CD4-positive, alpha-beta T cell treated with Interleukin-12 subunit alpha and Interleukin-12 subunit beta, for 1 hour (primary cell): ENCODE data around the gene DLL3.

Experiments used
- DNase-seq: peaks from one replicate; pipeline ENCODE4 v3.0.0-alpha.2; 2020

The DLL3 gene

DNA sequence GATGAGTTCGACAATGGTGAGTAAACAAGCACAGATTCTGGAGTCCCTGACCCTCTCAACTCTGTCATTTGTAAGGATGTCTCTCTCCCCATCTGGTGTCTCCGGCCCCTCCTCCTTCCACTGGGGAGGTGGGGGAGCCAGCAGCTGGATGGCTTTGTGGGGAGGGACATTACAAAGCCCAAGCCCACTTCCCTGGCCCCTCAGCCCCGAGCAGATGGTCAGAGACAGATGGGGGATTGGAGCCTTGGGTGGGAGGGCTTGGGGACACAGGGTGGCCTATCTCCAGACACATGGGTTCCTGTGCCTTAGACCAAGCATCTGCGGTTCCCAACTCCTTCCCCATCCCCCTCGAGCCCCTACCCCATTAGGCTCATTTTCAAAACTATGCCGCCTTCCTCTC is 15.6 kb upstream of the DLL3 start:
- no peak for DNase-seq

DNA sequence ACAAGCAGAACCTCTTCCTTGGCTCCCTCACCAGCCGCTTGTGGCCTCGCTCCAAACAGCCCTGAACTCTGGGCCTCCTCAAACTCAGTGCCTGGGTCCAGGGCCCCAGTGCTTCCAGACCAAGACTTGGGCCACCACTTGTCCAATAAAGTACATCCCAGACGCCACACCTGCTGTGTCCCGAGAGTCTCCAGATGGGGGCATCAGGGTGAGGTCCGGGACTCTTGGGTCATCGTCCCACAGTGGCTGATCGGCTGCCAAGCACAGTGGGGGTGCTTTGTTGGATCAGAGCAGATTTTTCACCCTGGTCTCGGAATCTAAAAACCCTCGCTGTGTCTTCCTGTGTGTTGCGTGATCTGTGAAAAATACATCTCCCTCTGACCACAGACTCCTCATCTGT is 9.0 kb upstream of the DLL3 start:
- no peak for DNase-seq

DNA sequence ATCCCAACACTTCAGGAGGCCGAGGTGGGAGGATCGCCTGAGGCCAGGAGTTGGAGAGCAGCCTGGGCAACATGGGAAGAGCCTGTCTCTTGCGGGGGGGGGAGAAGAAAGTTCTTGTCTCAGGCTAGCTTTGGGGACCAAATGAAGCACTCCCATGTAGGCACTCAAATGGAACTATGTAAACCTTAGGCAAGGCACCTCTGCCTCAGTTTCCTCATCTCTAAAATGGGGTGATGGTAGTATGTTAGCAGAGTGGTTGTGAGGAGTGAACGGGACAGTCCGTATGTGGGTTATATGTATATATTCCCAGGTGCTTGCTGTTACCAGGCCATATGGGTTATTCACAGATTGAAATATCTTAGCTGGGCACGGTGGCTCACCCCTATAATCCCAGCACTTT is 6.5 kb upstream of the DLL3 start:
- no peak for DNase-seq

DNA sequence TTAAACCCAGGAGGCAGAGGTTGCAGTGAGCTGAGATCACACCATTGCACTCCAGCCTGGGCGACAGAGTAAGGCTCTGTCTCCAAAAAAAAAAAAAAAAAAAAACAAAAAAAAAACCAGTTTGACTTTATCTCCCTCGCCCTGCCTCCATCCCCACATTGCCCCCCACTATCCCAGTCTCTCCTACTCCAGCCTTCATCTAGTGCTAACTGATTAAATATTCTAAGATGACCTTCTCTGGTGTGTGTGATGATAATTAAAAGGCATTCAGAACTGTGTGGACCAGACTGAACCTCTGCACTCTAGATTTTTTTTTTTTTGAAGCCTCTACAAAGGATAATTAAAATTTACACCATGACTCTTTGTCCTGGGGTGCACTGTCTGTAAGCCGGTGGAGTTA is 6.0 kb upstream of the DLL3 start:
- no peak for DNase-seq

DNA sequence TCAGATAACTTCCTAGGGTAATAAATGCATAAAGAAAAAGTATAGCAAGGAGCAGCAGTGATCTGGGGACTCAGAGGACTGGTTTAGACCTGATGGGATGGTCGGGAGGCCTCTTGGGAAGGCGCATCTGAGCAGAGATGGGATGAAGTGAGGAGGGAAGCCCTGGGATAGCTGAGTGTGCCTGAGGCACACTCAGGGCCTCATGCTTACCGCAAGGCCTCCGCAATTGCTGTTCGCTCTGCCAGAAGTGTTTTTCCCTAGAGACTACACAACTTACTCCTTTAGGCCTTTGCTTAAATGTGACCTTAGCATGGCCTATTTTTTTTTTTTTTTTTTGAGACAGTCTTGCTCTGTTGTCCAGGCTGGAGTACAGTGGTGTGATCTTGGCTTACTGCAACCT is 4.1 kb upstream of the DLL3 start:
- DNase-seq: no peak

DNA sequence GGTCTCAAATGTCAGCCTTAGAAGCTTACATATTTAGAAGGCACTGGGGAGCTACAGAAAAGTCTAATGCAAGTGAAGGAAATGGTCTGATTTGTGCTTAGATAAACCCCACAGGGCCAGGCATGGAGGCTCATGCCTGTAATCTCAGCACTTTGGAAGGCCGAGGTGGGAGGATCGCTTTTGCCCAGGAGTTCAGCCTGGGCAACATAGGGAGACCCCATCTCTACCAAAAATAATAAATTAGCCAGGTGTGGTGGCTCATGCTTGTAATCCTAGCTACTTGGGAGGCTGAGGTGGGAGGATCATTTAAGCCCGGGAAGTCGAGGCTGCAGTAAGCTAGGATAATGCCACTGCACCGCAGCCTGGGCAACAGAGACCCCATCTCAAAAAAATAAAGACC is 2.7 kb upstream of the DLL3 start:
- no peak for DNase-seq

DNA sequence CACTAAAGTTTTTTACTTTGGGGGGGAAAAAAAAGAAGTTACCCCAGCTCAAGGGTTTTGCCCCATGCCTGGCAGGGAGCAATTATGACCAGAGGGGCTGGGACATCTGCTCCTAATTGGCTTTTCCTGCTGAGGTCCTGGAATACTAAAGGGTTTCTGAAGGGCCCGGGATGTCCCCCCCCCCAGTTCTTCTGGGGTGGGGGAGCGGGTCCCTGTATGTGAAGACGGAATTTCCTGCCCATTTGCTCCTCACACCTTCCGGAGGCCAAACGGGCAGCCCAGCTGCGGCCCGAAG is 1.1 kb upstream of the DLL3 start:
- no peak for DNase-seq

DNA sequence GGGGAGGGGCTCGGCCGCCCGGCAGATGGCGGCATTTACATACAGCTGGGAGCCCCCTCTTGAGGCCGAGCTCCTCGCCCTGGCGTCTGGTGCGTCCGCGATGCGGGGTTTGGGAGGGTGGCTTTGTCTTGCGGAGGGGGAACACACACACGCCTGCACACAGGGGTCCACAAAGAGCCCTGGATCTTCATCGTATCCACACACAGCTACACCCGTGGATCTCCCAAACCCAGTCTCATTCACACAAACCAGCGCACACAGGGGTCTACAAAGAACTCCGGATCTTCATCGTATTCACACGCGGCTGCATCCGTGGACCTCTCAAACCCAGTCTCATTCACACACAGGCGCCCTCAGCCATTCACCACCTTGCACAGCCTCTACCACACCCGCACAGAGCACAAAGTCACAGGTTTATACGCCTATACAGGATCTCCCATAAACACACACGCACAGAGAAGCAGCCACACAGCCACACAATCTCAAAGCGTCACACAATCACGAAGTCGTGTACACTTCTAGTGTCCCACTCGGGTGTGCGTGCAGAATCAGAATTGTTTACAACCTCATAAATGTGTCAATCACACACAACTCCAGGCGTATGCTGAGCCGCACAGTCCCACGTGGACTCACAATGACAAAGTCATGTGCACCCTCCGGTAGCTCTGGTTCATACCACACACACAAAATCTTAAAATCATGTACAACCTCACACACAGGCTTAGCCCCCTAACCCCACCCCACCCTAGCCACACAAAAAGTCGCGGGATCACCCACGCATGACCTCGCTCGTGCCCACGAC is 550 bp upstream of the DLL3 start:
- DNase-seq: no peak

DNA sequence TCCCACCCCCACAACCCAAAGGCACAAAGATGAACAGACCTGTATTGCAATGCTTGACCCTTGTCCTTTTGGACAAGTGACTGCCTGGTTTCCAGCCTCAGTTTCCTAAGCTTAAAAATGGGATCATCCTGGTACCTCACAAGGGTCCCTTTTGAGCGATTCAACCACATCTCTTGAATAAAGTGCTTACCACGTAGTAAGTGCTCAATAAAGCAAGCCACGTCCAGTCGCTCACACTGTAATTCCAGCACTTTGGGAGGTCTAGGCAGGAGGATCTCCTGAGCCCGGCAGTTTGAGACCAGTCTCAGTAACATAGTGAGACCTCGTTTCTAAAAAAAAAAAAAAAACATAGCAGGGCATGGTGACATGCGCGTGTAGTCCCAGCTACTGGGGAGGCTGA is 1.2 kb downstream of the DLL3 start:
- DNase-seq: no peak

DNA sequence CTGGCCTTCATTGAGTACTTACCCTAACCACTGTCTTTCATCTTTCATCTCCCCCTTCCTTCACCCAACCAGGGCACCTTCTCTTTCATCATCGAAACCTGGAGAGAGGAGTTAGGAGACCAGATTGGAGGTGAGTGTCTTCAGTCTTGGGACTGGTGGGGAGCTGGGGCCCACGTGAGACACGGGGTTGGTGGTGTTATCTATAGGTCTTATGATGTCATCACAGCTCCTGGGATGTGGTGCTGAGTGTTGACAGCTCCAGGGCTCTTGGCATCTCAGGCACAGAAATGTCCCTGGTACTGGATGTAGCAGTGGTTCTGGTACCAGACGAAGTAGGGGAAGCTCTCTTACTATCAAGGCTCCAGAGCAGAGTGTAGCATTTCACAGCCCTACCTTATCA is 1.8 kb downstream of the DLL3 start:
- DNase-seq: no peak

DNA sequence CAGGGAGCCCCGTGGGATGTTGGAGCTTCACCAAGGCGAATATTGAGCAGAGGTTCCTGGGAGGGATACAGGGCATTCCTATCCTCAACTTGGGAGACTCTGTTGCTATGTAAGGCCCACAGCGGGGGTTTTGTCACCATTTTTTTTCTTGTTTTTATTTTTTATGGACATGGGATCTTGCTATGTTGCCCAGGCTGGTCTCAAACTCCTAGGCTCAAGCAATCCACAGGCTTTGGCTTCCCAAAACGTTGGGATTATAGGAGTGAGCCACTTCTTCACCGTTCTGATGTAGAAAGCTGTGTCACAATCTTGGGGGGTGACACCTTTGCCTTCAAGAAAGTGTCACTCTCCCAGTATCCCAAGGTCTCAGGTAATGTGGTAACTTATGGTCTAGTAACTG is 2.6 kb downstream of the DLL3 start:
- DNase-seq: no peak

DNA sequence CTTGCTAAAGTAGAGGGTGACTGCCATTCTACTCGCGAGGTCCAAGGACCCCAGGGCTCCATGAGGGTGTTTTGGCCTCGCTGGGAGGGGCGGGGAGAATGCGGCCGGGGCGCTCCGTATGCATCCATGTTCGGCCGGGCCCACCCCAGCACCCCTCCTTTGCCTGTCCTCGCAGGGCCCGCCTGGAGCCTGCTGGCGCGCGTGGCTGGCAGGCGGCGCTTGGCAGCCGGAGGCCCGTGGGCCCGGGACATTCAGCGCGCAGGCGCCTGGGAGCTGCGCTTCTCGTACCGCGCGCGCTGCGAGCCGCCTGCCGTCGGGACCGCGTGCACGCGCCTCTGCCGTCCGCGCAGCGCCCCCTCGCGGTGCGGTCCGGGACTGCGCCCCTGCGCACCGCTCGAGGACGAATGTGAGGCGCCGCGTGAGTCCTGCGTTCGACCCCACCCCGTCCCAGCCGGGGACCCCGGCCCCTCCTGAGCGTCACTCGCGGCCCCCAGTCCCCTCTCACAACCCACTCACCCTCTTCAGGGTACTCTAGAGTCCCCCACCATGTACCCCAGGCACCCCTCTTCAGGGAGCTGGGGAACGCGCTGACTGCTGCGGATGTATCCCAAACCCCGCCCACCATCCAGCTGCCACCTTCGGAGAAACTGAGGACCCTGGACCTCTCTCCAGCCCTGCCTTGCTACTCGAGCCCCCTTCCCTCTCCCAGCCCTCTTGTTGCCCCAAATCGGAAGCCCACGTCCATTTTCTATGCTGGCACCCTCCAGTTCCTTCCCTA is 4.1 kb downstream of the DLL3 start:
- peak; percentile 82 for DNase-seq

DNA sequence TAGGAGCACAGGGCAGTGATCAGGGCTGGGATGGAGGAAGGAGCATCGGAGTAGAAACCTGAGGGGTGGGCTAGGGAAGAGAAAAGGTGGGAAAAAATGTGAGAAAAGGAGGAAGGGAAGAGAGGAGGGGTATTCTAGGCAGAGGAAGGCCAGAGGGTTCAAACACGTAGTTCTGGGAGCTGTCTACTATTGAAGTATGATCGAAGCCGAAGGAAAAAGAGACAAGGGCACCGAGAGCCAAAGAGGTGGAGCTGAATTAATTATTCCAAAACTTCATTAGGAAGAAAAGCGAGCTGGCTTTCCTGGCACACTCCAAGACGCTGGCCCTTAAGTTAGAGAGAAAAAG is 7.8 kb downstream of the DLL3 start:
- DNase-seq: no peak

DNA sequence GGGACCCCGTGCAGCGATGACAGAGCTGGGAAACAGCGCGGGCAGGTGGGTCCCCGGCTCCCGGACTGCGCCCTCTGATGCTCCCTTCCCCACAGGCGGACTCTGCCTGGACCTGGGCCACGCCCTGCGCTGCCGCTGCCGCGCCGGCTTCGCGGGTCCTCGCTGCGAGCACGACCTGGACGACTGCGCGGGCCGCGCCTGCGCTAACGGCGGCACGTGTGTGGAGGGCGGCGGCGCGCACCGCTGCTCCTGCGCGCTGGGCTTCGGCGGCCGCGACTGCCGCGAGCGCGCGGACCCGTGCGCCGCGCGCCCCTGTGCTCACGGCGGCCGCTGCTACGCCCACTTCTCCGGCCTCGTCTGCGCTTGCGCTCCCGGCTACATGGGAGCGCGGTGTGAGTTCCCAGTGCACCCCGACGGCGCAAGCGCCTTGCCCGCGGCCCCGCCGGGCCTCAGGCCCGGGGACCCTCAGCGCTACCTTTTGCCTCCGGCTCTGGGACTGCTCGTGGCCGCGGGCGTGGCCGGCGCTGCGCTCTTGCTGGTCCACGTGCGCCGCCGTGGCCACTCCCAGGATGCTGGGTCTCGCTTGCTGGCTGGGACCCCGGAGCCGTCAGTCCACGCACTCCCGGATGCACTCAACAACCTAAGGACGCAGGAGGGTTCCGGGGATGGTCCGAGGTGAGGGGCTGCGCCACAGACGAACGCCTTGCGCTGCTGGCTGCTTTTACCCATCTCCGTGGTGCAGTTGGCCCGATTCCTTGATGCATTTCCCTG is 8.4 kb downstream of the DLL3 start:
- peak; percentile 66 for DNase-seq

DNA sequence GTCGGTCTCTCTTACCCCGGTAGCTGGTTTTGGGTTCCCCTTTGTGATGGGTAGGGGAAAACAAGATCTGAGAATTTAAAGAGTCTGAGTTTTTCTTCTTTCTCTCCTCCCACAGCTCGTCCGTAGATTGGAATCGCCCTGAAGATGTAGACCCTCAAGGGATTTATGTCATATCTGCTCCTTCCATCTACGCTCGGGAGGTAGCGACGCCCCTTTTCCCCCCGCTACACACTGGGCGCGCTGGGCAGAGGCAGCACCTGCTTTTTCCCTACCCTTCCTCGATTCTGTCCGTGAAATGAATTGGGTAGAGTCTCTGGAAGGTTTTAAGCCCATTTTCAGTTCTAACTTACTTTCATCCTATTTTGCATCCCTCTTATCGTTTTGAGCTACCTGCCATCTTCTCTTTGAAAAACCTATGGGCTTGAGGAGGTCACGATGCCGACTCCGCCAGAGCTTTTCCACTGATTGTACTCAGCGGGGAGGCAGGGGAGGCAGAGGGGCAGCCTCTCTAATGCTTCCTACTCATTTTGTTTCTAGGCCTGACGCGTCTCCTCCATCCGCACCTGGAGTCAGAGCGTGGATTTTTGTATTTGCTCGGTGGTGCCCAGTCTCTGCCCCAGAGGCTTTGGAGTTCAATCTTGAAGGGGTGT is 9.1 kb downstream of the DLL3 start:
- no peak for DNase-seq

DNA sequence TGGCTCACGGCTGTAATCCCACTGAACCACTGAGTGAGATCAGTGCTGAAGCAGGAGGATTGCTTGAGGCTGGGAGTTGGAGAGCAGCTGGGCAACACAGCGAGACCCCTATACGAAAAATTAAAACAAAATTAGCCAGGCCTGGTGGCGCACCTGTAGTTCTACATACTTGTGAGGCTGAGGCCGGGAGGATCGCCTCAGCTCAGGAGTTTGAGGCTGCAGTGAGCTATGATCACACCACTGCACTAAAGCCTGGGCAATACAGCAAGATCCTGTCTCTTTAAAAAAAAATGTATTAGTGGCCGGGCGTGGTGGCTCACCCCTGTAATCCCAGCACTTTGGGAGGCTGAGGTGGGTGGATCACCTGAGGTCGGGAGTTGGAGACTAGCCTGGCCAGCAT is 9.9 kb downstream of the DLL3 start:
- DNase-seq: no peak

DNA sequence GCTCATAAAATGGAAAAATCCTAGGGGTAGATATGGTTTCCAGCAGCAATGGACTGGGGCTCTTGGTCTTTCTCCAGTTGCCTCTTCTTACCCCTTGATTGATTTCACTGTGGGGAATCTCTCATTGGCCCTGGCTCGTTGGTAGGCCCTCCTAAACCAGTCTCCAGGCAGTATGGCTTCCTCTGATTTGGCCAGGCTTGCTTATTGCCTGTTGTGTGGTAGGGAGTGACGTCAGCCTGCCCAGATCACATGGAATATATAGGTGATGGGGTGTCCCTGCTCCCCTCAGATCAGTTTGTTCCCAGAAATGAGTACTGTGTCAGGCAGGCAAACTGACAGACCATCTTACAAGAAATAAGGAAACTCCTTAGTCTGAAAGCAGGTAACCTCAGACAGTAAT is 10.5 kb downstream of the DLL3 start:
- DNase-seq: no peak

DNA sequence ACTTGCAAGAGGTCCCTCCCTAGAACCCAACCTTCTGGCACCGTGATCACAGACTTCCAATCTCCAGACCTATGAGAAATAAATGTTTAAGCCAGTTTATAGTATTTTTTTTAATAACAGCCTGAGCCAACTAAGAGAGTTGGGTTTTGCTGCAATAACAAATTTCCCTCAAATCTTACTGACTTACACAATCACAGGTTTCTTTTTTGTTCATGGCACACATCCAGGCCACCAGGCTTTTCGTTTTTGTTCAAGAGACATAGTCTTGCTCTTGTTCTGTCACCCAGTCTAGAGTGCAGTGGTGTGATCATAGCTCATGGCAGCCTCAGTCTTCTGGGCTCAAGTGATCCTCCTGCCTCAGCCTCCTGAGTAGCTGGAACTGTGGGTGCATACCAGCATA is 14.2 kb downstream of the DLL3 start:
- DNase-seq: no peak

DNA sequence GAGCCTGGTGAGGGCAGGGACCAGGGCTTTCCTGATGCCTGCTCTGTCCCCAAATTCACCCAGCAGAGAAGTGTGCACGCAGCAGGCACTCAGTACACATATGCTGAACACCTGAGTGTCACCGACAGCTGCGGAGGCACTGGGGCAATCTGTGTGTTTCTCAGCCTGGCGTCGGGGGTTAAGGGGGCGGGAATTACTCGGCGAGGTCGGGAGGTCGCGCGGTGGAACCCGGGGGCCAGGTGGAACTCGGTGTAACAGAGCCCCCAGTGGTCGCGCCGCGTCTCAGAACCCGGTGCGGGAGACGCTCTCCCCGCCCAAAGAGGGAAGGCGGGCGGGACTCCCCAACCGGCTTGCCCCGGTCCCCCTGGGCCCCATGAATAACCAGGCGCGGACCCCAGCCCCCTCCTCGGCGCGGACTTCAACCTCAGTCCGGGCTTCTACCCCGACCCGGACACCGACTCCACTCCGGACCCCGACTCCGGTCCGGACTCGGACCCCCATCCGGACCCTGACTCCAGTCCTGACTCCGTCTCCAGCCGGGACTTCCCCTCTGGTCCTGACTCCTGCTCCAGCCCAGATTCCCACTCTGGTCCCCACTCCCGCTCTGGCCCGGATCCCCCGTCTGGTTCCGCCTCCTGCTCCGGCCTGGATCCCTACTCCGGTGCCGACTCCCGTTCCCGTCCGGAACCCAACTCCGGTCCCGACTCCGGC is 16.2 kb downstream of the DLL3 start, which contains the start of gene SELENOV:
Gene SELENOV, plus strand, starts transcription at position 300 of the 711 bp plus-strand sequence. Its CDS starts 74 bp downstream, at position 374.
- peak; percentile 15 for DNase-seq

DNA sequence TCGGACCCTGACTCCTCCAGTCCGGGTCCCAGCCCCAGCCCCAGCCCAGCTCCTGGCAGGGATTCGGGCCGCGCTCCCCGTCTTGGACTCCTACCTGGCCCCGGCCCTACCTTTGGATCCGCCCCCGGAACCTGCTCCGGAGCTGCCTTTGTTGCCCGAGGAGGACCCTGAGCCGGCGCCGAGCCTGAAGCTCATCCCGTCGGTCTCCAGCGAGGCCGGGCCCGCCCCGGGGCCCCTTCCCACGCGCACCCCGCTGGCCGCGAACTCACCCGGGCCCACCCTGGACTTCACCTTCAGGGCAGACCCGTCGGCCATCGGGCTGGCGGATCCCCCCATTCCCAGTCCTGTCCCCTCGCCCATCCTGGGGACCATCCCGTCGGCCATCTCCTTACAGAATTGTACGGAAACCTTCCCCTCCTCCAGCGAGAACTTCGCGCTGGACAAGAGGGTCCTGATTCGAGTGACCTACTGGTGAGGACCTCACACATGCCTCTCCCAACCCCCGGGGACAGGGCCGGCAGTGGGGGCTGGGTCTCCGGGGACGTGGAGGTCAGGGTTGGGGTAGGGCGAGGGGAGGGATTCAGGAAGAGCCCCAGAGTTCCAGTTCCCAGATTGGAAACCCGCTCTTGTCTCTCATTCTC is 16.9 kb downstream of the DLL3 start:
- no peak for DNase-seq

DNA sequence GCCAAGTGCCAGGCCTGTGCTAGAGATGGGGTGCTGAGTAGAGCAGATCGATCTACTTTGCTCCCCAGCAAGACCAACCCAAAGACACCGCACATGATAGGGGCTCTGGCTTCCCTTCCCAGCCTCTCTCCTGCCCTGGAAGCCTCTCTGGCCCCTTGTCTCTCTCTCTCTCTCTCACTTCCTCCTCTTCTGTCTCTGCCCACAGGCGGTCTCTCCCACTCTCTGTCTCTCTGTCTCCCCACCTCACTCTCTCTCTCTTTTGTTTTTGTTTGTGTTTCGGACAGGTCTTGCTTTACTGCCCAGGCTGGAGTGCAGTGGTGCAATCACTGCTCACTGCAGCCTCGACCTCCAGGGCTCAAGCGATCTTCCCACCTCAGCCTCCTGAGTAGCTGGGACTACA is 17.5 kb downstream of the DLL3 start:
- DNase-seq: no peak

DNA sequence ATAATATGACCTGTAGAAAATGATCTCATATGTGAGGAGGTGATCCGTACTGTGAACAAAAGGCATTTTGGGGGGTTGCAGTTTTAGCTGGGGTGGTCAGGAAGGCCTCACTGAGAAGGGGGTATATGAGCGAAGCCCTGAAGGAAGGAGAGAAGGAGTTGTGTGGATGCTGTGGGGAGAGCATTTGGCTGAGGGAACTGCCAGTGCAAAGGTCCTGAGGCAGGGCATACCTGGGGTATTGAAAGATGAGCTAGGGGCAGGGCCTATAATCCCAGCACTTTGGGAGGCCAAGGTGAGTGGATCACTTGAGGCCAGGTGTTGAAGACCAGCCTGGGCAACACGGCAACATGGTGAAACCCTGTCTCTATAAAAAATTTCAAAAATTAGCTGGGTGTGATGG is 18.7 kb downstream of the DLL3 start:
- DNase-seq: no peak
